Natural killer cell (primary cell): ENCODE measurements around the gene TIPIN. TPM values are rescaled to one million over a fixed set of nuclear protein-coding genes. Genes with fewer than 3 reads are reported as not detected.
A peak's percentile ranks its signal among the peaks of the same experiment; 100 is the strongest.
"Not testable (repeated sequence)": the region's sequence is repeated elsewhere in the genome, so short reads cannot be mapped to it uniquely, and the experiment has no call there.

Source experiments
- ATAC-seq, 3 donors: fragments of 150-1000 bp in 2 of 3; fragments of 200-7000 bp in 1 of 3; cut with Tn5 transposase; 1 replicate in 1 of 3; 2 replicates in 2 of 3; pipeline ENCODE4 v1.10.0; 2021; ENCODE audit warnings: mild to moderate bottlenecking in 2 of 3, moderate library complexity in 2 of 3
- DNase-seq, 2 donors: peaks; one replicate each; pipeline versions ENCODE4 v3.0.0 to v3.0.0-alpha.2; 2013 to 2021; ENCODE audit warnings: mixed read lengths in 1 of 2
- H3K27ac ChIP-seq: one replicate; pipeline ENCODE4 v1.5.1; 2013; ENCODE audit warnings: mild to moderate bottlenecking, low read length
- H3K27me3 ChIP-seq: one replicate; pipeline ENCODE4 v1.6.1; 2013; ENCODE audit warnings: low read length; ENCODE audit not compliant: control insufficient read depth, insufficient read depth
- H3K36me3 ChIP-seq: one replicate; pipeline ENCODE4 v1.6.1; 2013; ENCODE audit warnings: low read length; ENCODE audit not compliant: control insufficient read depth, insufficient read depth
- H3K4me1 ChIP-seq: one replicate; pipeline ENCODE4 v1.6.1; 2013; ENCODE audit warnings: low read length; ENCODE audit not compliant: control insufficient read depth, insufficient read depth
- H3K4me3 ChIP-seq: one replicate; pipeline ENCODE4 v1.5.1; 2013; ENCODE audit warnings: low read length
- H3K9me3 ChIP-seq: one replicate; pipeline ENCODE4 v1.6.1; 2013; ENCODE audit warnings: low read length; ENCODE audit not compliant: control insufficient read depth, insufficient read depth
- H3K27ac Mint-ChIP-seq, 2 donors: one replicate each; pipeline ENCODE4 v1.8.0; 2022; ENCODE audit warnings: mild to moderate bottlenecking in 2 of 2, mixed read lengths in 2 of 2, moderate library complexity in 1 of 2
- H3K27me3 Mint-ChIP-seq, 2 donors: one replicate each; pipeline ENCODE4 v1.8.0; 2022; ENCODE audit warnings: low read depth in 2 of 2, mixed read lengths in 2 of 2
- H3K36me3 Mint-ChIP-seq: one replicate; pipeline ENCODE4 v1.8.0; 2022; ENCODE audit warnings: mixed read lengths
- H3K4me1 Mint-ChIP-seq, 2 donors: one replicate each; pipeline ENCODE4 v1.8.0; 2022; ENCODE audit warnings: mixed read lengths in 2 of 2
- H3K4me3 Mint-ChIP-seq: one replicate; pipeline ENCODE4 v1.8.0; 2022; ENCODE audit warnings: mild to moderate bottlenecking, moderate library complexity, mixed read lengths
- H3K9me3 Mint-ChIP-seq, 2 donors: one replicate each; pipeline ENCODE4 v1.8.0; 2022; ENCODE audit warnings: mixed read lengths in 2 of 2
- CTCF ChIP-seq: fragments of 200-600 bp; IDR thresholded peaks from one replicate; pipeline ENCODE4 v1.8.0; 2022; ENCODE audit warnings: antibody characterized with exemption
- WGBS: methylation state at CpG from one replicate; pipeline ENCODE4 v1.1.7; 2013; ENCODE audit warnings: missing lambda C conversion rate; ENCODE audit not compliant: insufficient coverage; 5-methylcytosine and 5-hydroxymethylcytosine counted together
- intact Hi-C: fragments of 100-400 bp; cut with micrococcal nuclease; formaldehyde crosslinking; loops from one replicate; pipeline ENCODE4 v1.14.2; 2022
- total RNA-seq, 4 donors: library from RNA; stranded (reverse); fragments of 120-200 nt in 1 of 4; gene quantifications; one replicate each; pipeline versions ENCODE4 v1.2.3 to v1.2.4, GENCODE V29; 2013 to 2022

TIPIN gene
- total RNA-seq, 3 donors from 2014 or later (not counting 1 experiment from before 2014, with no cell fraction given), result 2.6 to 5.5 (median 5.3) TPM

GRCh38 chr15:66394915-66395314 is 38.4 kb upstream of the TIPIN start:
- H3K36me3 Mint-ChIP-seq, result no peaks in the 10 kb centered on the region
- intact Hi-C loops, result no loop called here
- H3K27me3 ChIP-seq, result no peaks in the 10 kb centered on the region
- no peaks in the 10 kb centered on the region for H3K9me3 Mint-ChIP-seq
- WGBS, result 100% methylated on average over 1 of the region's 1 CpG
- no peaks in the 10 kb centered on the region for H3K27me3 Mint-ChIP-seq
- H3K9me3 ChIP-seq, result no peaks in the 10 kb centered on the region
- ATAC-seq, result no peak
- peaks cover 16% of the 10 kb centered on the region for H3K4me1 ChIP-seq
- TF ChIP-seq CTCF, result no peak
- peaks cover 2% of the 10 kb centered on the region for H3K36me3 ChIP-seq
- no peak overlapping the region for H3K4me3 Mint-ChIP-seq
- no peak for DNase-seq
- peak overlapping the region; percentile 29 to 77 for H3K27ac Mint-ChIP-seq
- no peak overlapping the region for H3K27ac ChIP-seq
- H3K4me3 ChIP-seq, result no peak overlapping the region
- H3K4me1 Mint-ChIP-seq, result peaks cover 50 to 51% of the 10 kb centered on the region in 2 donors

GRCh38 chr15:66394472-66394871 is 38.0 kb upstream of the TIPIN start:
- Mint-ChIP-seq H3K9me3 (no peaks in the 10 kb centered on the region), H3K36me3 (no peaks in the 10 kb centered on the region), H3K4me1 (peaks cover 54 to 55% of the 10 kb centered on the region in 2 donors), H3K27ac (peak overlapping the region in 1 of 2 donors; percentile 30), H3K4me3 (no peak overlapping the region), H3K27me3 (no peaks in the 10 kb centered on the region)
- intact Hi-C loops, result no loop called here
- no peak overlapping the region for H3K4me3 ChIP-seq
- H3K27ac ChIP-seq, result no peak overlapping the region
- peaks cover 2% of the 10 kb centered on the region for H3K36me3 ChIP-seq
- peaks cover 21% of the 10 kb centered on the region for H3K4me1 ChIP-seq
- H3K27me3 ChIP-seq, result no peaks in the 10 kb centered on the region
- DNase-seq, result no peak
- no peaks in the 10 kb centered on the region for H3K9me3 ChIP-seq
- 100% methylated on average over 1 of the region's 1 CpG for WGBS
- TF ChIP-seq CTCF, result no peak
- no peak for ATAC-seq

GRCh38 chr15:66393037-66393436 is 36.6 kb upstream of the TIPIN start:
- H3K36me3 Mint-ChIP-seq, H3K4me3 Mint-ChIP-seq, H3K27ac Mint-ChIP-seq, ATAC-seq, H3K36me3 ChIP-seq, H3K9me3 ChIP-seq, H3K27me3 ChIP-seq, H3K27me3 Mint-ChIP-seq, H3K9me3 Mint-ChIP-seq, DNase-seq, intact Hi-C loops, H3K27ac ChIP-seq, H3K4me3 ChIP-seq: not testable (repeated sequence)
- peaks cover 34% of the 10 kb centered on the region for H3K4me1 ChIP-seq
- 80% methylated on average over 1 of the region's 1 CpG for WGBS
- peaks cover 65 to 66% of the 10 kb centered on the region in 2 donors for H3K4me1 Mint-ChIP-seq

GRCh38 chr15:66390678-66391077 is 34.2 kb upstream of the TIPIN start:
- Histone ChIP-seq H3K4me1 (peaks cover 48% of the 10 kb centered on the region), H3K27ac (no peak overlapping the region), H3K9me3 (no peaks in the 10 kb centered on the region), H3K4me3 (no peak overlapping the region), H3K36me3 (no peaks in the 10 kb centered on the region), H3K27me3 (no peaks in the 10 kb centered on the region)
- Mint-ChIP-seq H3K4me3 (peak overlapping the region; percentile 85), H3K4me1 (peaks cover 75 to 81% of the 10 kb centered on the region in 2 donors), H3K27me3 (no peaks in the 10 kb centered on the region), H3K27ac (peak overlapping the region; percentile 85 to 98), H3K36me3 (no peaks in the 10 kb centered on the region), H3K9me3 (no peaks in the 10 kb centered on the region)
- TF ChIP-seq CTCF, result no peak
- intact Hi-C loops, result no loop called here
- 0% methylated on average over 1 of the region's 1 CpG for WGBS
- ATAC-seq, result no peak
- peak in 1 of 2 donors; percentile 60 for DNase-seq
